Stimulated activated CD8-positive, alpha-beta memory T cell treated with anti-CD3 and anti-CD28 coated beads, Interleukin-2, amount 100 ng/mL, for 48 hours (primary cell): Measurements from ENCODE around the gene FAM3B.
"Not testable (repeated sequence)": the region's sequence is repeated elsewhere in the genome, so short reads cannot be mapped to it uniquely, and the experiment has no call there.

Source experiments
- DNase-seq, 2 donors: peaks; one replicate each; pipeline ENCODE4 v3.0.0-alpha.2; 2020; ENCODE audit warnings: low read depth in 2 of 2

FAM3B gene

GRCh38 chr21:41349619-41350390 is 33.2 kb downstream of the FAM3B start:
- DNase-seq = no peak

GRCh38 chr21:41350436-41351155 is 34.0 kb downstream of the FAM3B start:
- DNase-seq = no peak

- no peak for DNase-seq
Observed at GRCh38 chr21:41357546-41357945, 40.9 kb downstream of the FAM3B start.

GRCh38 chr21:41358193-41359166 is 41.9 kb downstream of the FAM3B start:
- DNase-seq = no peak

GRCh38 chr21:41359286-41359685 is 42.7 kb downstream of the FAM3B start:
- no peak for DNase-seq

GRCh38 chr21:41359754-41360071 is 43.1 kb downstream of the FAM3B start:
- DNase-seq = not testable (repeated sequence)

GRCh38 chr21:41360072-41360821 is 43.6 kb downstream of the FAM3B start:
- DNase-seq = no peak

GRCh38 chr21:41361053-41361785 is 44.6 kb downstream of the FAM3B start:
- no peak for DNase-seq

- DNase-seq = peak; percentile 42 to 56
Observed at GRCh38 chr21:41361786-41362604, 45.4 kb downstream of the FAM3B start, which contains the start of gene MX2. Gene MX2 (plus strand): TSS chr21:41362027. CDS start chr21:41376907, 14,880 bp downstream.

- DNase-seq = no peak
Observed at GRCh38 chr21:41362605-41363369, 46.2 kb downstream of the FAM3B start.

GRCh38 chr21:41363370-41364270 is 47.0 kb downstream of the FAM3B start:
- DNase-seq = no peak

- no peak for DNase-seq
Observed at GRCh38 chr21:41364308-41364707, 47.7 kb downstream of the FAM3B start.

GRCh38 chr21:41365377-41366107 is 48.9 kb downstream of the FAM3B start:
- no peak for DNase-seq

GRCh38 chr21:41366522-41367151 is 50.0 kb downstream of the FAM3B start:
- DNase-seq = no peak

GRCh38 chr21:41367301-41367944 is 50.8 kb downstream of the FAM3B start:
- DNase-seq = no peak
